T-helper 1 cell treated with Interleukin-12 subunit alpha and Interleukin-12 subunit beta and Interleukin-4 antibody, amounts not matched to agents 30 ng/mL and 1 ng/mL, for 36 hours (primary cell): ENCODE data around the gene DCLRE1B. TPM values are rescaled to one million over a fixed set of nuclear protein-coding genes. Genes with fewer than 3 reads are reported as not detected.

ENCODE experiments used
- intact Hi-C: fragments of 100-400 bp; cut with micrococcal nuclease; formaldehyde crosslinking; loops from one replicate; pipeline ENCODE4 v1.15.1; 2024
- total RNA-seq: library from RNA; stranded (reverse); gene quantifications from 2 replicates; pipeline ENCODE4 v1.2.3, GENCODE V29; 2022

Gene DCLRE1B
- total RNA-seq, 1 donor from 2014 or later = 15.7 TPM

DNA sequence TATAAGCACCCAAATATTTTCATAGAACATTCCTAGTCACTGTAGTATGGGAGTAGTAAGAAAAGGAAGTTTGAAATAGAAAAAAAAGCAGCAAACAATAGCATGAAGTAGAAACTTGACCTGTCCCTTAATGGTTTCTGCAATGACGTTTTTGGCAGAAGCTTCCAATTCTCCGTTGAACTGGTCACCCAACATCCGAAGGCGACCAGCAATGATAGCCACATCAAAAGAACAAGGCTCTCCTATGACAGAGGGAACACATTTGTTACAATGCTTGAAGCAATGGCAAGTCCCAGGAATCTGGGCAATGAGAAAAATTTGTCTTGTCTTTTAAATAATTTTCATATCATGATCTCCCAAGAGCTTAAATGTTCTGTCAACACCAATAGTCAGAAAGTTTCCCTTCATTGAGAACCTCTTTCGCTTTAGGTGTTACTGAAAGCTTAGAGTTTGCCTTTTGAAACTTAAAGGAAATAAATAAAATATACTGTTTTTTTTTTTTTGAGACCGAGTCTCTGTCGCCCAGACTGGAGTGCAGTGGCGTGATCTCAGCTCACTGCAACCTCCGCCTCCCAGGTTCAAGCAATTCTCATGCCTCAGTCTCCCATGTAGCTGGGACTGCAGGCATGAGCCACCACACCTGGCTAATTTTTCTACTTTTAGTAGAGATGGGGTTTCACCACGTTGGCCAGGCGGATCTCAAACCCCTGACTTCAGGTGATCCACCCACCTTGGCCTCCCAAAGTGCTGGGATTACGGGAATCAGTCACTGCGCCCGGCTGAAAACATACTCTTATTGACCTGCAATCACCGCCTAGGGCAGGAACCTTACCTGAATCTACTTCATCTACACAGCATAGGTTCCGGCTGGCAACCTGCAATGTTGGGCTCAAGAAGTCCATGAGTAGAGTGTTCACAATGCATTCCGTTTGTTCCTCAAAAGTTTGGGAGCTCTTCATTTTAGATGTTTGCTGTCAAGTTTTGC, 18.4 kb upstream of the DCLRE1B start:
- intact Hi-C loops = no loop called here

DNA sequence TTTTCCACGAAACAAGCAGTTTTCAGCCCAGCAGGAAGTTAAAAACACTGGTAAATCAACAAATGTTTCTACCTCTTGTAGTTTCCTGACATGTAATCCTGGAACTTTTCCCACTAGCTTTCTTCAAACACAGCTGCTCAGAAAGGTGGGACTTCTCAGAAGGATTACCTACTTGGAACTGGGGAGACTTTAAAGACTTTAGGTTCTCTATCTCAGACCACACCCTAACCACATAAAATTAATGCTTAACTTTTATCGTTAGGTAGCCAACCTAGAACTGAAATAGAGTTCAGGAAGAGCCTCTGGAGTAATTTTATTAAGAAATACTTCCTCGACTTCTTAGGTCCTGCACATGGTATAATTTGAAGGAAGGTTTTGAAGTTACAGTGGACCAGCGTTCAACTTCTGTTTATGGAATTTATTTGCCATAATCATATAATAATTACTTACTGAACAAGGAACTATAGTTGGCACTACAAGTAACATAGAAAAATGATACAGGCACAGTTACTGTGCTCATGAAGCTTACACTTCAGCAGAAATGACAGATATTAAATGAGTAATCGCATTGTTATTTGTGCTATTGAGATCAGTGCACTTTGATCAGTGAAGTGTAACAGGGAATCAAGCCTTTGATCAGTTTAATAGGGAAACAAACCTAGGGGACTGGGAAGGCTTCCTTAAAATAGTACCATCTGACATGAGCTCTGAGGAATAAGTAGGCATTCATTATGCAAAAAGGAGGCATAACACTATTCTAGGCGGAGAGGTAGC, 17.5 kb upstream of the DCLRE1B start, which contains the start of gene BCL2L15:
Gene BCL2L15 (minus strand): TSS at position 180 of the 774 bp plus-strand sequence. CDS start 206 bp downstream, outside the sequence.
- intact Hi-C loops = no loop called here

DNA sequence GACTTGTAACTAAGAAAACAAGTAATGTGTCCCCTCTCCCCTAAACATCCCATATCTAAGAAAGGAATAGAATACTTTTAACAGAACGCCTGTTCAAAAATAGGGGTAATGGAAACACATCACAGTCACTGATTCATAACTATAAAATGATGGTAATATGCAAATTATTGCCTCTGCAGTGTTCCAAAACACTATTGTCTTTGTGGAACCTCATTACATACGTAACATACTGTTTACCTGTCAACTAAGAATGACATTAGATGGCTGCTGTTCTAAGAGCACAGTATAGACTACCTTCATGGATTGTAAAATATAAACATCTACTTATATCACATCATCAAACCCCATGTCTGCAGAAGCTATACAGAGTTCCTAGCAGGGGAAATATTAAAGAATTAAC, 14.3 kb upstream of the DCLRE1B start:
- intact Hi-C loops = no loop called here

DNA sequence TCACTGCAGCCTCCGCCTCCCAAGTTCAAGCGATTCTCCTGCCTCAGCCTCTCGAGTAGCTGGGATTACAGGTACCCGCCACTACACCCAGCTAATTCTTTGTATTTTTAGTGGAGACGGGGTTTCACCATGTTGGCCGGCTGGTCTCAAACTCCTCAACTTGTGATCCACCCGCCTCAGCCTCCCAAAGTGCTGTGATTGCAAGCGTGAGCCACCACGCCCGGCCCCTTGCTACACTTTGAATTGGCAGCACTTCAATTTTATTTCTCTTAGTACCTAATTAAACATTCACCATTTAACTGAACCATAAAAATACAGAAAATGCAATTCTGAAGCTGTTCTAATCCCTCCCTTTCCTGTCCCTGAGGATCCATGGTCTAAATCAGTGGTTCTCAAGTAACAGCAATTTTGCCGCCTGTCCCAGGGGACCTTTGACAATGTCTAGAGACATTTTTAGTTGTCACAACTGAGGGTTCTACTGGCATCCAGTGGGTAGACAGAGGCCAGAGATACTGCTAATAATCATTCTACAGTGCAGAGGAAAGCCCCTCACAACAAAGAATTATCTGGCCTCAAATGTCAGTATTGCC, 13.4 kb upstream of the DCLRE1B start:
- intact Hi-C loops = no loop called here

DNA sequence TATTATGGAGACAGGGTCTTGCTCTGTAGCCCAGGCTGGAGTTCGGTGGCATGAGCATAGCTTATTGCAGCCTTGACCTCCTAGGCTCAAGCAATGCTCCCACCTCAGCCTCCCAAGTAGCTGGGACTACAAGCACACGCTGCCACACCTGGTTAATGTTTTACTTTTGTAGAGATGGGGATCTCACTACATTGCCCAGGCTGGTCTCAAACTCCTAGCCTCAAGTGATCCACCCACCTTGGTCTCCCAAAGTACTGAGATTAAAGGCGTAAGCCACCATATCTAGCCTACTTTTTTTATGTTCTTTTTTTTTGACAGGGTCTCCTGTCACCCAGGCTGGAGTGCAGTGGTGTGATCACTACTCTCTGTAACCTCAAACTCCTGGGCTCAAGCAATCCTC, 11.9 kb upstream of the DCLRE1B start:
- intact Hi-C loops = no loop called here

DNA sequence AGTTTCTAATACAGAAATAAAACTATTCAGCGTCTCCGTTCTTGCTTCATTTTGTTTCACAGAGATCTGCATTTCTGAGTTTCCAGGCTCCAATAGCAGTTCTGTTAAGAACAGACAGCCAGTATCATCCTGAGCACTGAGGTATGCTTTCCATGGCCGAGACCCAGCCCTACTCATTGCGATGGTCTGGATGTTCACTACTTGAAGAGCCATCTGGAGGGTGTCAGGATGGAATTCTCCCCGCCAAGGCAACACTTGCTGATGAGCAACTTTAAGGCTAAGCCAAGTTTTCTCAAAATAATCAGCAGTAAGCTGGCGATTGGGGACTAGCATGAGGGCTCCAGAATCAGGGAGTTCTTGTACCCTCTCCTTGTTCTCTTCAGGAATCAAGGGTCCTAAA, 10.0 kb upstream of the DCLRE1B start:
- intact Hi-C loops = no loop called here

DNA sequence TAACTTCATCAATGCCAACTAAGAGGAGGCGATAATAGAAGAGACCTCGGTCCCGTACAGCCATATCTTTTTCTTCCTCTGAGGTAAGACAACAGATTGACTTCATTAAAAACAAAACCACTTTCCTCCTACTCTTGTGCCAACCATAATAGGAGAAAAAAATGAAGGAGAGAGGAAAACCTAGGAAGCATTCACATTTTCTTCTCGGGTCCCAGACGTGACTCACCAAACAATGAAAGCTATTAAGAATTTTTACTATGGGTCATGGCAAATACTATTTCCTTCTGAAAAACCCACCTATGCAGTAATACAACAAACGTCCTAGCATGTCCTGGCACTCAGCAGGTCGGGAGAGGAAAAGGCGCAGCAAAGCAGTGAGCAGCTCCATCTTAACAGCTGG, 9.2 kb upstream of the DCLRE1B start:
- intact Hi-C loops = no loop called here

DNA sequence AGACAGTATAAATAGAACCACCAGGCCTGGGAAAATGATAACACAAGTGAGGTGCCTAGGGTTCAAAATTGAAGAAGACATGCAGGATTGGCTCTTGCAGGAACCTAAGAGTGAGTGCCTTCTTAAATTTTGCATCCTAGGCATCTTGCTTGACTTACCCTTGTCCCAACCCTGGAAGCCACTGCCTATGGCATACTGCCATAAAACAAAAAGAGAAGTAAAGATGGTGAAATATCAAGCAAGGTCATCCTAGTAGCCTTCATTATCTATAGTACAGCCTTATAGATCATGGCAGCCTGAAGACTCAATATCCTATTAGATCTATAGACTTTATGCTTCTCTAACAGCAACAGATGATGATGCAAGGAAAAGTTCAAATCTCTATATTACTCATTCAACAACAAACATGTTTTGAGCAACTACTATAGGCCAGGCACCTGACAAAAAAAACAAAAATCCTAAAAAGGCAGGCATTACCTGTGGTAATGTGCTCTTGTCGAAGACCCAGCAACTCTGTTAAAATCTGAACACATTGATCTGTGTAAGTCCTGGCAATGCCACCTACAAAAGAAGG, 6.8 kb upstream of the DCLRE1B start:
- intact Hi-C loops = no loop called here

DNA sequence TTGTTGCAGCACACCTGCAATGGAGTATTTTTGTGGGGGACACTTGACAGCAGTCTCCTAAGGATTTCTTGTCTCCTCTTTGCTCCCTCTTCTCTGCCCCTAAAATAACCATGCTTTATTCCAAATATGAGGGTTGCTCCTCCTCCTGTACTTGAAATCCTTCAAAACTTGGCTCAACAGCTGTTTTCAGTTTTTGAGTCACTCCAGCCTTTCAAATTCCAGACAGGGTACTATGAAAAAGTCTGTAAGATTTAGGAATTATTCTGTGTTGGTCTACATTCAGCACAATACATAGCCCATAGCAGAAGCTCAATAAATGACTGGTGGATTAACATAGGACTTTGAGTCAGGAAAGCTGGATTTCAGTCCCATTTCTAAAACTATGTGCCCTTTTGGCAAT, 6.0 kb upstream of the DCLRE1B start:
- intact Hi-C loops = no loop called here

DNA sequence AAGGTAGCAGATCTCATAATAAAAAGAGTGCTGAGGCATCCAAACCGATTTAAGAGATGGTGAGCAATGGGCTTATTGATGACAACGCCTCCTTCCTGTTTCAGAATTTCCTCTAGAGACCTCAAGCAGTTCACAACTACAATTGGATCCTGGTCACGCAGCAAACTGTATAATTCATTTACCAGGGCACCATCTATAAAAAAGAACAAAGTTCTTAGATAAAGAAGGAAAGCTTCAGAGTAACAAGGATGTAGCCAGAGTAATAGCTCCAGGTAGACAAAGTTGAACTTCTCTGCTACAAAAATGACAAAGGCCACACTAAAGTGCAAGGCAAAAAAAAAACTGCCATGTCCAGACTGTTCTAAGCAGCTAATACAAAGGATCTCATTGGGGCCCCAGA, 3.9 kb upstream of the DCLRE1B start:
- intact Hi-C loops = loop anchor here (5.0 to 10.0 kb wide), 2 partner anchors 46 to 826 kb away; partner anchors contain the start of gene LRIG2

DNA sequence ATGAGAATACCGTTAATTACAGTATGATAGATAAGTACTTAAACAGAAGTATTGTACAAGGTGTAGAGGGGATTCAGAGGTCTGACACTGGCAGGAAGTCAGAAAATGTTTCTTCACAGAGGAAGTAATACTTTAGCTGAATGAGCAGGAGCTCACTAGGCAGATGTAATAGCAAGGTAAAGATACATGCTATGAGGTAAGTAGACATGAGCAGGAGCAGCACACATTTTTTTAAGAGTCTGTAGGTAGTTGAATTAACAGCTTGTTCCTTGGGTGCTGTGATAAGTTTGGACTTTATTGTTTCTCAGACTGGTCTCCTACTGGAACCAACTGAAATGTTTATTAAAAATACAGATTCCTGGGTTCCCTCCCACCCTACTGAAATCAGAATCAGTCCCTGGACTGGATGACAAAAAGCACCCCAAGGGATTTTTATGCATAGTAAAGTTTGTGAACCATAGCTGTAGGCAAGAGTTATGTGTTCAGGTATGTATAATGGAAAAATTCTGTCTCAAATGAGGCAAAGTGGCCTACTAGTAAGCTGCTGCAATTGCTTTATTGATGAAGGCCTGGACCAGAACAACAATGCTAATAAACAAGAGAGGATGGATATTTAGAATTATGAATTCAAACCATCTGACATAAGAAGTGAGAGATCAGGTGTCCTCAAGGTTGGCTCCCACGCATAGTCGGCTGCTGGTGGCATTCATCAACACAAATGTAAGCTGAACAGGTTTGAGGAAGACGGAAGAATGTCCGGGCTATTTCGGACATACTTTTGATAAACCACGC, 1.4 kb upstream of the DCLRE1B start:
- intact Hi-C loops = loop anchor here (1.0 to 10.0 kb wide), 9 partner anchors 32 to 1188 kb away; partner anchors contain the start of genes BCAS2, LRIG2, PHTF1 and PPM1J

DNA sequence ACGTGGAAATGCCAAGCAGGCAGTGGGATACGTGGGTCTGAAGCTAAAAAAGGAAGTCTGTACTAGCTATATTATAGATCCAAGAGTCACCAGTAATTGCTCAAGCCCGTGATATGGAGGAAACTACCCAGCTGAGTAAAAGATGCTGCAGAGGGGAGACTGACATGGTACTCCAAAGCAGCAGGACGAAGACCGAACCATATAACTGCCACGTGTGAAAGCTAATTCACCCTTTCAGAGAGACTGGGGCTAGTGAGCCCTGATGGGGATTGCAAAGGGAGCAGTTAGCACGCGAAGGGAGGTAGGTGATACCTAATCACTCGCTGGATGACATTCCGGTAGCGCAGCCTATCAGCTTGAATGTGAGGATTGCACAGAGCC, 843 bp upstream of the DCLRE1B start:
- intact Hi-C loops = loop anchor here (1.0 to 10.0 kb wide), 9 partner anchors 33 to 1189 kb away; partner anchors contain the start of genes BCAS2, LRIG2, PHTF1 and PPM1J

DNA sequence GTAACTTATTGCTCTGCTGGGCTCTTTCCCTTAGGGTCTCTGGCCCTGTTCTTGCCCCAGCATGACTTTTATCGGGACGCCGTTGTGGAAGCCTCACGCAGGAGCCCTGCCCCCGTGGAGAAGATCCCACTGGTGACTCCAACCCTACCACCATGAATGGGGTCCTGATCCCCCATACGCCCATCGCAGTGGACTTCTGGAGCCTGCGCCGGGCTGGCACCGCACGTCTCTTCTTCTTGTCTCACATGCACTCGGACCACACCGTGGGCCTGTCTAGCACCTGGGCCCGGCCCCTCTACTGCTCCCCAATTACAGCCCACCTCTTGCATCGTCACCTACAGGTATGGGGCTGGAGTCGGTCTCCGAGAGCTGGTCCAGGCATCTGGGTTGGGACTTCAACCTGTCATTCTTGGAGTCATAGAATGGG, 322 bp downstream of the DCLRE1B start:
- intact Hi-C loops = loop anchor here (1.0 to 10.0 kb wide), 10 partner anchors 24 to 1194 kb away; partner anchors contain the start of genes CSDE1, HIPK1, LRIG2 and MAGI3

DNA sequence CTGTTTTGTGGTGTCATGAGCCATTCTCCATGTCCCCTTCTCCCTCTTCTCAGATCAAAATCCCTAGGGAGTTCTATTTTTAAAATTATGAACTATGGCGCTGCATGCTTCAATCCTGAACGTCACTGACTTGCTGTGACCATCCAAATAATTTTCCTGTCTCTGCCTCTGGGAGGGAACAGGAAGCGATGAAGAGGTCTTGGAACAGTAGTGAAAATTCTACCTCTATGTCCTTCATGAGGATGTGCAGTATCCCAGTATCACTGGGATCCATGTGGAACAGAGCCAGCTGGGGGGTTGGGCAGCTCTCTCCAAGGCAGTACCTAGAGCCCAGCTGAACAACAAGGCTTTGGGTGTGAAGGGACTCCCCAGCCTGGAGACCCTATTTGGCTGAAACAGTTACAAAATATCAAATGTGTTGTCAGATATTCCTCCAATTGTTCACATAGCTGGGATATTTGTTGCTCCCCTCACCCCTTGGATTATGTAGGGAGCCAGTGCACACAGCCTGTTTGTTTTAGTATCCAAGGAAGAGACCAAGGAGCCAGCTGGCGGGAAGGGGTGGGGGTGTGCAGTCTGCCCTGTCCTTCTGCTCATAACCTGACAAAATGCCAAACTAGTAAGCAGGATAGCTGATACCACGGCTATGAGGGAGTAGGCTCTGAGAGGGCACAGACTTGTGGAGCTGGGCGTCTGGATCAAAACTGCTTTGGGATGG, 7.6 kb downstream of the DCLRE1B start:
- intact Hi-C loops = no loop called here

DNA sequence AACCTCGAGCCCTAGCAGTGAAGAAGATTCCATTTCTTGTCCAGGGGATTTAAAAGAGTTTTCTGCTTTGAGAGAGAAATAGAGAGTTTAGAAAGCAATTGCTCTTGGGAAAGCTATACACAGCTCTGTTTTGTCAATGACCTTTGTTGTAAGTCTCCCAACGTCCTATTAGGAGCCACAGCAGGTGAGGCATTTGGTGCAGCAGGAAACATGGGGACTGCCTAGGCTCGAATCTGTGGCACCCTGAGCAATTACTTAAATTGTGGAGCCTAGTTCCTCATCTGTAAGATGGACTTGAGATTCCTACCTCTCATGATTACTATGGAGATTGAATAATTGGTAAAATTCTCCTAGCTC, 8.2 kb downstream of the DCLRE1B start:
- intact Hi-C loops = no loop called here

DNA sequence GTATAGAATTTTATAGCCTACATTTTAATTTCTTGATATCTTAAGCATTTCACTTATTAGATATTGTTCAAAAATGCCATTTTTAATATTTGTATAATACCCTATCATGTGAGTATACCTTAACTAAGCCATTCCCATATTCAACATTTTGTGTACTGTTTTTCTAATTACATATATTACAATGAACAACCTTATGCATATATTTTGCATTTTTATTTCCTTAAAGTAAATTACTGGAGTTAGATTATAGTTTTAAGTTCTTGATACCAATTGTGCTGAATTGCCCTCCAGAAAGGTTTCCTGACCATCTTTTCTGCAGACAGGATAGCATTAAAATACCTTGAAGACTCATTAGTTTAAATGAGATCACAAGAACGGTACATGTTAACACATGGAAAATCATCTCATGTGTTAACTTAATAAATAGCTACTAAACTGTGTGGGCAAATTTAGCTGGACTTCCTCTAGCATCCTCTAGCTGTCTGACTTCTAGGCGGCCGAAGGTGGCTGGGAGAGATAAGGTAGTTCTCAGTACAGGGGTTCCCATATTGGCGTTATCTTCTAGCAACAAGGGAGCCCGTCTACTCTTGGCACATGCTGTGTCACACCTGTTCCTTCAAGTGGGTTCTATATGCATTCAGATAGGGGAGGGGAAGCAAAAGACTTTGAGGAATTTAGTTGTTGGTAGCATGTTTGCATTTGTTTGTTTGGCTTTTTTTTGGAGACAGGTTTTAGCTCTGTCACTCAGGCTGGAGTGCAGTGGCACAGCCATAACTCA, 8.9 kb downstream of the DCLRE1B start:
- intact Hi-C loops = no loop called here

DNA sequence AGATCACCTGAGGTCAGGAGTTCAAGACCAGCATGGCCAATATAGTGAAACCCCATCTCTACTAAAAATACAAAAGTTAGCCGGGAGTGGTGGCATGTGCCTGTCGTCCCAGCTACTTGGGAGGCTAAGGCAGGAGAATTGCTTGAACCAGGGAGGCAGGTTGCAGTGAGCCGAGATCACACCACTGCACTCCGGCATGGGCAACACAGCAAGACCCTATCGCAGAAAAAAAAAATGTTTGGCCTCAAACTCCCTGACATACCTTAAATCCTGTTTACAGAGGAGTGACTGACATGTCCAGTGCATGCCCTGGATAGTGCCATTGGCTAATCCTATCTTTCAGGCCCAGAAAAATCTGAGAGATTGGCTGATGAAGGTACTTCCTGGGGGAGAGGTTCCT, 11.8 kb downstream of the DCLRE1B start:
- intact Hi-C loops = no loop called here

DNA sequence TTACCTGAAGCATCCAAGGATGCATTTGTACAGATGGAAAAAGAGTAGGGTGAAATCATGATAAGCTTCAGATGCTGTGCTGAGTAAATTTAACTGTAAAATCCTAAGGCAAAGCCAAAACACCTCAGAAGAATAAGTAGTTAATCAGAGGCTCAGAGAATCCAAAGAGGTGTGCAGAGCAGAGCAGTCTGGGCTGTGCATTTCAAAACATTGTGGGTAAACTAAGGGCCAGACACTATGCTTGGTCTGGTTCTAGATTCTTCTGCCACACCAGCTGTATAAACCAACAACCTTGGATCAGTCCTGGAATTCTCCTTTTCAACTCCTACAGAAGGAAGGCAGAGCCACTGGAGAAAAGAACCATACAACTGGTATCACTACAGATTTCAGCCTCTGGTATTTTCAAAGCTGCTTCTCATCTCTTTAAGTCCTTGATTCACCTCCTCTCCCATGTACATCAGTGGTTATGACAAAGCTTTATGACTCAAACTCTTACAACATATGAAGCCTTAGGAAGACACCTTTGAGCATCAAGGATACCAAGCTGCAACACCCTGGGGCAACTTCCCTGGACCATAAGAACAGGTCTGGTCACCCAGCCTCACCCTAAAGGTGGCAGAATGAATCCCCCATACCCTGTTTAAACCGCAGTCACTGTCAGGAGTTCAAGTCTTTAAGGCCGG, 12.4 kb downstream of the DCLRE1B start:
- intact Hi-C loops = no loop called here
